ENCODE results near the gene SLC44A2.

- TF ChIP-seq CTCF (IDR thresholded peaks at IDR 0.05; ENCODE audit: insufficient read depth, low read length, poor library complexity, severe bottlenecking) (no peak), EZH2phosphoT487 (conservative IDR thresholded peaks at IDR 0.05; ENCODE audit: low read length) (no peak)
Observed at GRCh38 chr19:10685210-10685609, 59.9 kb downstream of the SLC44A2 start.

Measured in SU-DHL-6 (cell line).